ENCODE measurements around the gene RERG.

The RERG gene

GRCh38 chr12:15225136-15225862, 4.1 kb upstream of the RERG start:
- in situ Hi-C loops (cut with MboI; ENCODE audit: low pct_unique_long_range_greater_than_20kb, low sequenced_read_pairs): no loop called here
- DNase-seq: no peak

GRCh38 chr12:15222219-15222618, 1.0 kb upstream of the RERG start:
- no peak for DNase-seq
- in situ Hi-C loops (cut with MboI; ENCODE audit: low pct_unique_long_range_greater_than_20kb, low sequenced_read_pairs): no loop called here

- DNase-seq: no peak
- in situ Hi-C loops (cut with MboI; ENCODE audit: low pct_unique_long_range_greater_than_20kb, low sequenced_read_pairs): no loop called here
Measured at GRCh38 chr12:15220451-15220850, 766 bp downstream of the RERG start.

GRCh38 chr12:15218794-15219193, 2.4 kb downstream of the RERG start:
- in situ Hi-C loops (cut with MboI; ENCODE audit: low pct_unique_long_range_greater_than_20kb, low sequenced_read_pairs): no loop called here
- DNase-seq: no peak

GRCh38 chr12:15216036-15216889, 5.0 kb downstream of the RERG start:
- DNase-seq: no peak
- in situ Hi-C loops (cut with MboI; ENCODE audit: low pct_unique_long_range_greater_than_20kb, low sequenced_read_pairs): no loop called here

- in situ Hi-C loops (cut with MboI; ENCODE audit: low pct_unique_long_range_greater_than_20kb, low sequenced_read_pairs): no loop called here
Measured at GRCh38 chr12:15214851-15215601, 6.2 kb downstream of the RERG start.

GRCh38 chr12:15212930-15213329, 8.3 kb downstream of the RERG start:
- DNase-seq: no peak
- in situ Hi-C loops (cut with MboI; ENCODE audit: low pct_unique_long_range_greater_than_20kb, low sequenced_read_pairs): no loop called here

More at GRCh38 chr12:15214851-15215601, 6.2 kb downstream of the RERG start:
- DNase-seq: no peak

GRCh38 chr12:15209782-15210181, 11.4 kb downstream of the RERG start:
- DNase-seq: no peak
- in situ Hi-C loops (cut with MboI; ENCODE audit: low pct_unique_long_range_greater_than_20kb, low sequenced_read_pairs): no loop called here

GRCh38 chr12:15208871-15209656, 12.2 kb downstream of the RERG start:
- in situ Hi-C loops (cut with MboI; ENCODE audit: low pct_unique_long_range_greater_than_20kb, low sequenced_read_pairs): no loop called here
- no peak for DNase-seq

GRCh38 chr12:15208140-15208539, 13.1 kb downstream of the RERG start:
- in situ Hi-C loops (cut with MboI; ENCODE audit: low pct_unique_long_range_greater_than_20kb, low sequenced_read_pairs): no loop called here
- no peak for DNase-seq

GRCh38 chr12:15206831-15207389, 14.3 kb downstream of the RERG start:
- in situ Hi-C loops (cut with MboI; ENCODE audit: low pct_unique_long_range_greater_than_20kb, low sequenced_read_pairs): no loop called here

GRCh38 chr12:15206338-15206737, 14.9 kb downstream of the RERG start:
- in situ Hi-C loops (cut with MboI; ENCODE audit: low pct_unique_long_range_greater_than_20kb, low sequenced_read_pairs): no loop called here
- DNase-seq: no peak

More at GRCh38 chr12:15206831-15207389, 14.3 kb downstream of the RERG start:
- DNase-seq: no peak

GRCh38 chr12:15205341-15206010, 15.7 kb downstream of the RERG start:
- DNase-seq: no peak
- in situ Hi-C loops (cut with MboI; ENCODE audit: low pct_unique_long_range_greater_than_20kb, low sequenced_read_pairs): no loop called here

- in situ Hi-C loops (cut with MboI; ENCODE audit: low pct_unique_long_range_greater_than_20kb, low sequenced_read_pairs): no loop called here
- no peak for DNase-seq
Measured at GRCh38 chr12:15201456-15201855, 19.8 kb downstream of the RERG start.

- DNase-seq: no peak
- in situ Hi-C loops (cut with MboI; ENCODE audit: low pct_unique_long_range_greater_than_20kb, low sequenced_read_pairs): no loop called here
Measured at GRCh38 chr12:15201056-15201455, 20.2 kb downstream of the RERG start.

GRCh38 chr12:15200641-15201040, 20.6 kb downstream of the RERG start:
- in situ Hi-C loops (cut with MboI; ENCODE audit: low pct_unique_long_range_greater_than_20kb, low sequenced_read_pairs): no loop called here
- DNase-seq: no peak

GRCh38 chr12:15199930-15200329, 21.3 kb downstream of the RERG start:
- no peak for DNase-seq
- in situ Hi-C loops (cut with MboI; ENCODE audit: low pct_unique_long_range_greater_than_20kb, low sequenced_read_pairs): no loop called here

Measured in KBM-7 (cell line).